GM10847 (cell line): ENCODE results near the gene MFAP4.

Experiments
- POLR2A ChIP-seq: IDR thresholded peaks from 2 replicates; pipeline ENCODE4 v1.6.1; 2011; ENCODE audit not compliant: insufficient read length; ENCODE audit errors: extremely low read depth

MFAP4 gene

GRCh38 chr17:19370493-19370960 lies 16.5 kb downstream of the MFAP4 start:
- TF ChIP-seq POLR2A = no peak

GRCh38 chr17:19369846-19370492 lies 17.0 kb downstream of the MFAP4 start:
- TF ChIP-seq POLR2A = no peak

DNA sequence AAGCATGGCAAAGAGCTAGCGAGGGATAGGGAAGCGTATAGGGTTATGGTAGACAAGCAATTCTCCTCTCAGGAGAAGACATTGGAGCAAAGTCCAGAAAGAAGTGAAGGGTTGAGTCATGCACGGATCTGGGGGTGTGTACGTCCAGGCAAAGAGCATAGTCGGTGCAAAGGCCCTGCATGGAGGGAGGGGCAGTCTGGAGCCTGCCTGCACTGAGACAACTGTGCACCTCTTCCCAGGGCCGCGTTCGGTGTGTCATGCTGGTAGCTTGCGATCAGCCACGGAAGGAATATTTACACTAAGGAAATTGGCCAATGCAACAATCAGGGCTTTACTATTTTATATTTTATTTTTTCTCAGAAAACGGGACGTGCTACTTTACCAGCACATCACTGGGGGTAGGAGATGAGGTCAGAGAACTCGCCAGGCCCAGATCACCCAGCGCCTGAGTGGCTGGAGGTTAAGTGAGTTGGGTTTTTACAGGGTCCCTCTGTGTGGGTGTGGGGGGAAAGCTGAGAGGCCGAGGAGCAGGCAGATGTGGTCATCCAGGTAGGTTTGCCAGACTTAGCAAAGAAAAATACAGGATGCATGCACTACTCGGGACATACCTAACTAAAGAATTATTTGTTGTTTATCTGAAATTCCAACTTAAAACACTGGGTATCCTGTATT lies 17.7 kb downstream of the MFAP4 start:
- TF ChIP-seq POLR2A = no peak

GRCh38 chr17:19368229-19368628 lies 18.8 kb downstream of the MFAP4 start:
- no peak for TF ChIP-seq POLR2A

DNA sequence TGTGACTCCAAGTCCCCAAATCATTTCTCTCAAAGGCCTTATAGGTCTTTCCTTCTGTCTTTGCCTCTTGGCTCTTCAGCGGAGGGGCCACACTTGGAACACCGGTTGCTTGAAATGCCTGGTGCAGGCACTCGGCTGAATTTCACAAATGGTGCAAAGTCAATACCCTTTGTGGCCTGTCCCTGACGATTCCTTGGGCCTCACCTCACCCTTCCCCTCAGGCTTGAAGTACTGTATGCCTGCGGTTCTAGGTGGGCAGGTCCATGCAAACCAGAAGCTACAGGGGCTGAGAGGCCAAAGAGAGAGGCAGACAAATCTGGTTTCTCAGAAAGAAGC lies 20.4 kb downstream of the MFAP4 start:
- no peak for TF ChIP-seq POLR2A

GRCh38 chr17:19365833-19366636 lies 21.0 kb downstream of the MFAP4 start:
- TF ChIP-seq POLR2A = no peak

DNA sequence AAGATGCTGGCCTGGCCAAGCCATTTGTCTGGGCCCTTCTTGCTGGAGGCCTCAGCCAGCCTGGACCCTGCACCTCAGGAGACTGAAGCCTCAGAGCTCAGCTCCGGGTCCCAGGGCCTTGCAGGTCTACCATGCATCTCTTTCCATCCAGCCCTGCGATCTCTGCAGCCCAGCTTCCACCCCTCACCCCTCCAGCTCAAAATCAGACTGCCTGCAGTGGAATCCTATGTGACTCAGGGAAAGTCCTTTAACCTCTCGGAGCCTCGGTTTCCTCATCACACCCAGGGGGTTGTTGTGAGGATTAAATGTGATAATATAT lies 21.5 kb downstream of the MFAP4 start:
- TF ChIP-seq POLR2A = no peak

DNA sequence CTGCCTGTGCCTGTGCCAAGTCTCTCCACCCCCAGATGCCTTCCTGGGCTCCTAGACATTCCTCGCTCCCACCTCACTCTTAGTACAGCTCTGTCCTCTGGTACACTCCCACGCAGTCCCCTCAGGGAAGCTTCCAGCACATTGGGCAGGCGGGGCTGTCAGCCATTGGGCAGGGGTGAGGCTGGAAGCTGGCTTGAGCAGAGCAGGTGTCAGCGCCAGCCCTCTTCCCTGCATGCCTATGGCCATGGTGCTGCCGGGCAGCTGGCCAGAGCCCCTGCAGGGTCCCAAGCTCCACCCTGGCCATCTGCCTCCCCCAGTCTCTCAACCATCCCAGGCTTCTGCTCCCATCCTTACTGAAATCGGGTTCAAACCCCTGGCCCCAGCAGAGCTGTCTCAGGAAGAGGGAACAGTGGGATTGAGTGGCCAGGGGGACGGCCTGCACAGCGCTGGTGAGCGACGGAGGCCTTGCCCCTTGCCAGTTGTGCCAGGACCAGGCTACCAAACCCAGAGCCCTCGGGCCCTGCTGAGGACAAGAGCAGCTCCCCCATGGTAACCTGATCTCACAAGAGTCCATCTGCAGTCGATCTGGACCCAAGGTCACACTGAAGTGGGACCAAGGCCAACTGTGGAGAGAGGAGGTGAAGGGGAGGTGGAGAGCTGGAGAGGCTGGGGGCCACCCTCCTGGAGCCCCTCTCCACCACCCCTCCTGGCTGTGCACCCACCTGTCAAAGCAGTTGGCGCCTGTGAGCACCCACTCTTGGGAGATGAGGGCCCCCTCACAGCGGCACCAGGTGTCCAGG lies 22.1 kb downstream of the MFAP4 start:
- TF ChIP-seq POLR2A = no peak

- no peak for TF ChIP-seq POLR2A
Measured at GRCh38 chr17:19363460-19364035, 23.4 kb downstream of the MFAP4 start.

GRCh38 chr17:19363114-19363438 lies 23.9 kb downstream of the MFAP4 start:
- TF ChIP-seq POLR2A = no peak

DNA sequence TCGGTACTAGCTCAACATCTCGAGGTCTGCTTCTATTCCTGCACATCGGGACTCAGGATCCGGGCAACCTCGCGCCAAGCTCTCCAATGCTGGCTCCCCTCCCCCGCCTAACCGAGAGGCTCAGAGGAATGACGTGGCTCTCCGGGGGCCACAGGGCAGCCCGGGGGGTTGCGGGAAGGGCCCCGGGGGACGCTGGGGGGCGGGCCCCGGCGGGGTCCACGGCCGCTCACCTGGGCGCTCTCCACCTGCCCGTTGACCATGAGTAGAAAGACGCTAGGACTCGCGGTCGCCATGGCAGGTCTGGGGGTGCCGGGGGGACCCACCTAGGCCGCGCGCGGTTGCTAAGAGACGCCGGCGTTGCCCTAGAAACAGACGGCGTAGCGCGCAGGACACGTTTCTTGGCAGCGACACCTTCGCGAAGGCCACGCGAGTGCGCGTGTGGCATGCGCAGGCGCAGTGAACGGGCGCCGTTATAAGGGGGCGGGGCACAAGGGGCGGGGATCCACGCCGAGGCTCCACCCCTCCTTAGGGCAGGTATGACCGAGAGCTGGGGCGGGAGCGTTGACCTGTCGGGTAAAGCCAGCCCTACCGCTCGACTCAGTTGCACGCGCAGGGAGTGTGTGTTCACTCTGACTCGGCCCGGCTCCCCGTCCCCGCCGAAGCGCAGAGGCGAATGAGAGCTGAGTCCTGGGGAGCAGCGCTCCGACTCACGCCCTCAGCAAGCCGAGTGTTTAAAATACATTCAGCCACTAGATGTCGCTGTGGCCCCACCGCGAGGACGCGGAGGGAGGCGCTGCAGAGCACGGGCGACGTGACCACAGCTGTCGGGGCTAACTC lies 24.5 kb downstream of the MFAP4 start, which contains the start of gene B9D1:
Gene B9D1 (minus strand): TSS at position 447 of the 837 bp plus-strand sequence. CDS start 154 bp downstream, at position 293.
- TF ChIP-seq POLR2A = no peak

DNA sequence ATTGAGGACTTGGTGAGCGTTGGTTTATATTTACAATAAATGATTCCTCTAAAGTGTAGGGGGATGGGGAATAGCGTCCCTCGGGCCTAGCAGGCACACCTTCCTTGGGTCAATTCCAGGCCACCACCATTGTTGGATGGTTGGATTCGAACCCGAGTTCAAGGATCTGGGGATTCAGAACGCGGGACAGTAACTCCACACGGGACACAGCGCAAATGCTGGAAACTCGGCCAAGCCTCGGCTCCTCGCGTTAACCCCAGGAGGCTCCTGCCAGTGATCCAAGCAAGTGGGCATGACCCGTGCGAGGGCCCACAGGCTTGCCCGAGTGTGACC lies 25.1 kb downstream of the MFAP4 start:
- TF ChIP-seq POLR2A = no peak

DNA sequence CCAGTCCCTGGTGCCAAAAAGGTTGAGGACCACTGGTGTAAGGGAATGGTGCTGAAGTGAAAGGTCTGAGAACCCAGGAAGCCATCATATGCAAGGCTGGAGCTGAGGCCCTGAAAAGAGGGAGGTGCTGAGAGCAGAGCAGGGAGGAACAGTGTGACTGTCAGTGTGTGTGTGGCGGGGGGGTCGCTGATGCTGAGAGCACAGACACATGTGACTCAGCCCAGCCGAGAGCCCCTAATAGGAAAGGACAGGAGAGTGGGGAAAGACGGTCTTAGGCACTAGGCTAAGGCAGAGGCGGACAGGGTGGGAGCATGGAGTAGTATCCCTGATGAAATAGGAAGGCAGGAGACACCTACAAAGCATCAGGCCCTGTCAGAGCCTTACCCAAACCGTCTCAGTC lies 25.7 kb downstream of the MFAP4 start:
- no peak for TF ChIP-seq POLR2A

DNA sequence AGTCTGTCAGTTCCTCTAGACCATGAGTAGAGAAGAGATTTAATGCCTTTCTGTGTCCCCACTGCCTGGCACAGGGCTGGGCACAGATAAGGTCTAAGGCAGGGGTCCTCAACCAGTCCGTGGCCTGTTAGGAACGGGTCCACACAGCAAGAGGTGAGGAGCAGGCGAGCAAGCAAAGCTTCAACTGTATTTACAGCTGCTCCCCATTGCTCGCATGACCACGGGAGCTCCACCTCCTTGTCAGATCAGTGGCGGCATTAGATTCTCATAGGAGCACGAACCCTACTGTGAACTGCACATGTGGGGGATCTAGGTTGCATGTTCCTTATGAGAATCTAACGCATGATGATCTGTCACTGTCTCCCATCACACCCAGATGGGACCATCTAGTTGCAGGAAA lies 26.2 kb downstream of the MFAP4 start:
- no peak for TF ChIP-seq POLR2A
